Neuron (in vitro differentiated cells): ENCODE results near the gene FBXW8.

Experiments used
- H2AFZ ChIP-seq: one replicate; pipeline ENCODE4 v1.6.1; 2013; ENCODE audit warnings: low read depth, mild to moderate bottlenecking, inconsistent platforms, low read length, moderate library complexity
- H3K27me3 ChIP-seq: one replicate; pipeline ENCODE4 v1.6.1; 2013; ENCODE audit warnings: low read length; ENCODE audit not compliant: insufficient read depth
- H3K36me3 ChIP-seq: one replicate; pipeline ENCODE4 v1.6.1; 2013; ENCODE audit warnings: low read length; ENCODE audit not compliant: insufficient read depth
- H3K4me1 ChIP-seq: one replicate; pipeline ENCODE4 v1.6.1; 2013; ENCODE audit warnings: low read length; ENCODE audit not compliant: insufficient read depth
- H3K4me3 ChIP-seq: 2 replicates; pipeline ENCODE4 v1.5.1; 2013; ENCODE audit warnings: mild to moderate bottlenecking, low read length, moderate library complexity
- H3K9me3 ChIP-seq: one replicate; pipeline ENCODE4 v1.6.1; 2013; ENCODE audit warnings: low read length

FBXW8 gene

DNA sequence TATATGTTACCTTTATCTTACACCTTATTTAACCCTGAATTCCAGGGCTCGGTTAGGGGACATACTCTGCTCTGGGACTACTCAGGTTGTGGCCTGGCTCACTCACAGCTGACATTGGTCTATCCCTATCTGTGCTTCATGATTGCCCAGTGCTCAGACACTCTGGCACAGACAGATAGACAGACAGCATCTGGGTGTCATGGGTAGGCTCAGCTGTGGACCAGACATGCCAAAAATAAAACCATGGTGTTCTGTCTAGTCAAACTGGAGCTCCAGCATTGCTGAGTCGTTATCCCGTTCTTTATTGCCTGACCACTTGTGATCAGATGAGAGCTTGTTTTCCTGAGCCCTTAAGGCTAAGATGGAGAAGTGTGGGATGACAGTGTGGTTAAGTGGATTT, 29.0 kb downstream of the FBXW8 start:
- H3K4me3 ChIP-seq = no peak overlapping the region
- H3K9me3 ChIP-seq = peaks cover 3% of the 10 kb centered on the region
- no peaks in the 10 kb centered on the region for H3K4me1 ChIP-seq
- no peak overlapping the region for H2AFZ ChIP-seq
- peaks cover 18% of the 10 kb centered on the region for H3K36me3 ChIP-seq
- no peaks in the 10 kb centered on the region for H3K27me3 ChIP-seq

DNA sequence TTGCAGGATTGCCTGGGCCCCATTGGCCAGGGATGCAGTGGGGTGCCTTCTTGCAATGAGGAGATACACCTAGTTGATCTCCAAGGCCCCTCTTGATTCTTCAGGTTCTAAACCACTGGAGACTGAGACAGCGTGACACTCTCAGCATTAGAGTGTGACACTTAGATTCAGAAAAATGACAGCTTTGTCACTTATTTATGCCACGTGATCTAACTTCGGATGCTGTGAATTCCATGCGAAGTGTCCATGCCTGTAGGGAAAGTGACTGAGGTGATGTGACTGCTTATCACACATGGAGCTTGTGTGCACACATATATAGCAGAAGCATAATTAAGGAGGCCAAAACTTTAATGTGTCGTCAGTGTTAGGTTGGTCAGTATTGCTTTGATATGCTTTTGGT, 30.4 kb downstream of the FBXW8 start:
- Histone ChIP-seq H3K4me1 (no peaks in the 10 kb centered on the region), H3K9me3 (peaks cover under 1% of the 10 kb centered on the region), H3K36me3 (peaks cover 24% of the 10 kb centered on the region), H3K4me3 (no peak overlapping the region), H3K27me3 (no peaks in the 10 kb centered on the region), H2AFZ (no peak overlapping the region)

DNA sequence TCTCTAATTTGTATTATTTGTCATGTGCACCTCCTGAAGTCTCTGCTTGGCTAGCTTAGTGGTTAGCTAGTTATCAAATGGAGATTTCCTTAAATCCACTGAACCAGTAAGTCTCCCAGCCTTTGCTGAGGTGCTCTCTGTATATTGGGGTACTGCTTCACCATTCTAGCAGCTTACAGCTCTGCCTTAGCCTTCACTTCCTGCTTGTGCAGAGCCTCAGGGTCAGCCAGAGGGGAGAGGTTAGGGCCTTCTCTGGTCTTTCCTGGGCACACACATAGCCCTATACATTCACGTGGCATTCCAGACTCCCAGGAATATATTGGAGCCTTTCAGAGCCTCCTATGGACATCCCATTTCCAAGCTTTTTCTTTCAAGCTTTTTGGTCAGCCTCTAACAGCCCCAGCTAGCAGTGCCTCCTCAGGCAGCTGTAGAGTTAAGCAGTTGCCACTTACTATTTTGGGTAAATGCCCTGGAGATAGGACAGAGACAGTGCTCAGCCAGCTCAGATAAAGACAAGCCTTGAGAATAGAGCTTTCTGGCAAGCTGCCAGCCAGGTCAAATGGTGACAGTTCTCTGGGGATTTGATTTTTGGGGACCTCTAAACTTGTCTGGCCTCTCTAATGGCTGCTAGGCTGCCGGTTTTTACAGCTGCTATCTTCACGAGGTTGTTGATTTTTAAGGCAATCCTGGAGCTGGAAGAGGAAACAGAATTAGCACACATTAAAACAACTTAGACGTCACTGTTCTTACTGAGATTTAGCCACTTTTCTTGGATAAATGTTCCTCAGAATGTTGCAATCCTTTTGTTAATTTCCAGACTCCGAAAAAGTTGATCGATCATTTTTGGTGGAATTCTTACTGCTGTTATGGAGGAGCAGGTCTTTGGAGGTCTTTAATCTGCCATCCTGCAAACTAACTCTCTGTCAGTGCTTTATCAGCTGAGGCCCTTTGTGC, 32.9 kb downstream of the FBXW8 start:
- H3K4me1 ChIP-seq = no peaks in the 10 kb centered on the region
- no peak overlapping the region for H2AFZ ChIP-seq
- no peaks in the 10 kb centered on the region for H3K9me3 ChIP-seq
- H3K4me3 ChIP-seq = no peak overlapping the region
- H3K27me3 ChIP-seq = no peaks in the 10 kb centered on the region
- peaks cover 37% of the 10 kb centered on the region for H3K36me3 ChIP-seq

DNA sequence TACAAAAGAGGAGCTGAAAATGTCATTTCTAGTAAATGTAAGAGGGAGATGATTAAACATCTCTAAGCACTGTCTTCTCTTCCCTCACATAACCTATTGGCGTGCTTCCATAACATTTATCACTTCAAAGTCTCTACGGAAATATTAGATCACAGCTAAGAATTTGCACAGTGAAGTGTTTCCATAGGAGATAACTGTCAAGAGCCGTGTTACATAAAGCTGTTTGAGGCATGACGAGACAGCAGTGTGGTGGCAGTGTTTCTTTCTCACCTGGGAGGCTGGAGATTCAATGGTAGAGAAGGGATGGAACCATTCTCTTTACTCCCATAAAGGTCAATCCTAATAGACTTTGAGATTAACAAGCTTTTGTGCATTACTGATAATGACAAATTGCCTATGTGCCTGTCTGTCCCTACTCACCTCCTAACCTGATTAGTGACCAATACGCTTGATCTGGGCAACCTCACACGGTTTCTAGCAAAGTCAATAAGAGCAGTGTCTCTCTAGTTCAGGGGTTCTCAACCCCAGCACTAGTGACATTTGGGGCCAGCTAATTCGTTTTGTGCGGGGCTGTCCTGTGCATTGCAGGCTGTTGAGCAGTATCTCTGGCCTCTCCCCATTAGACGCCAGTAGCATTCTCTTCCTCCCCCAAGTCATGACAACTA, 35.3 kb downstream of the FBXW8 start:
- Histone ChIP-seq H3K36me3 (peaks cover 48% of the 10 kb centered on the region), H3K9me3 (no peaks in the 10 kb centered on the region), H2AFZ (no peak overlapping the region), H3K4me3 (no peak overlapping the region), H3K4me1 (no peaks in the 10 kb centered on the region), H3K27me3 (no peaks in the 10 kb centered on the region)

DNA sequence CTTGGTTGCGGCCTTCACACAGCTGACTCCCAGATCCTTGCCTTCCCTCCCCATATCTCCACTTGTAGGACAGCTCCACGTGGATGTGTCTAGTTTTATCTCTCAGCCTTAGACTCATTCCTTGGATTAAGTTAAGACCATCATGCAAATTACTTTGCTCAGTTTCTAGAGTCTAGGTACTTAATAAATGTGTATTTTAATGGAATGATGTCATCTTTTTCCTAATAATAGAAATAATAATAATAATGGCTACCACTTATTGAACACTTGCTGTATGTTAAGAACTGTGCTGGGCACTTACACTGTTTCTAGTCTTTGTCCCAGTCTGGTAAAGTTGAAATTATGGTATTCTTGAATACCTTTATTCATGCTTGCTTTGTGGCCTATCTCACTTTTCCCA, 37.5 kb downstream of the FBXW8 start:
- no peaks in the 10 kb centered on the region for H3K27me3 ChIP-seq
- peaks cover 53% of the 10 kb centered on the region for H3K36me3 ChIP-seq
- no peaks in the 10 kb centered on the region for H3K4me1 ChIP-seq
- no peak overlapping the region for H3K4me3 ChIP-seq
- H2AFZ ChIP-seq = no peak overlapping the region
- H3K9me3 ChIP-seq = no peaks in the 10 kb centered on the region

DNA sequence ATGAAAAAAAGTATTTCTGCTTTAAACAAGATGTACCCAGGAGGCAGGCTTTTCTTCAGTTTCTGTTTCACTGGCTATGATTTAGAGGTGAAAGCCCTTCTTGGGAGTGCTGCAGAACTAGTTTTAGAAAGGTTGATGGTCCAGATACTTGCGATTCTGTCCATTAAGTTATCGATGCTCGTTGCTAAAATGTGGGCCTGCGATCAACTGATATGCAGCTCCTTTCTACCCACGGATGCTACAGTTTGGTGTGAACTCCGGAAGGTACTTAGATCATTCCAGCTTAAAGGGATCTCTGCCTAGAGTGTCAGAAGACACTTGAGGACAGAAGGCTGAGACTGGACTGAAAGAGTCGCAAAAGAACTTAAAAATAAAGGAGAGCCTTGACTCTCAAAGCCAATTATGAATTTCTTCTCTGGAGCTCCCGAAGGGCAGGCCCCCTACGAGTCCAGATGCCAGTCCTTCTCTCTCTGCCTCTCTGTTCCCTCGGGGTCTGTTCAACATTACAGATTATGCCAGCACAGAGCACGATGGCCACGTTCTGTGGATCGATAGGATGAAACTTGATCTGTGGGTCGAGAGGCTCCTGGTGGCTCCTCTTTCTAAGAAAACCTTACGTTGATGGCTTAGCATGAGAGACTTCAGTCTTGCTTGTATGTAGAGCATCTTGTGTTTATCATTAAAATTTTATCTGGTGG, 40.0 kb downstream of the FBXW8 start:
- Histone ChIP-seq H3K9me3 (no peaks in the 10 kb centered on the region), H2AFZ (no peak overlapping the region), H3K4me3 (no peak overlapping the region), H3K4me1 (no peaks in the 10 kb centered on the region), H3K36me3 (peaks cover 40% of the 10 kb centered on the region), H3K27me3 (no peaks in the 10 kb centered on the region)

DNA sequence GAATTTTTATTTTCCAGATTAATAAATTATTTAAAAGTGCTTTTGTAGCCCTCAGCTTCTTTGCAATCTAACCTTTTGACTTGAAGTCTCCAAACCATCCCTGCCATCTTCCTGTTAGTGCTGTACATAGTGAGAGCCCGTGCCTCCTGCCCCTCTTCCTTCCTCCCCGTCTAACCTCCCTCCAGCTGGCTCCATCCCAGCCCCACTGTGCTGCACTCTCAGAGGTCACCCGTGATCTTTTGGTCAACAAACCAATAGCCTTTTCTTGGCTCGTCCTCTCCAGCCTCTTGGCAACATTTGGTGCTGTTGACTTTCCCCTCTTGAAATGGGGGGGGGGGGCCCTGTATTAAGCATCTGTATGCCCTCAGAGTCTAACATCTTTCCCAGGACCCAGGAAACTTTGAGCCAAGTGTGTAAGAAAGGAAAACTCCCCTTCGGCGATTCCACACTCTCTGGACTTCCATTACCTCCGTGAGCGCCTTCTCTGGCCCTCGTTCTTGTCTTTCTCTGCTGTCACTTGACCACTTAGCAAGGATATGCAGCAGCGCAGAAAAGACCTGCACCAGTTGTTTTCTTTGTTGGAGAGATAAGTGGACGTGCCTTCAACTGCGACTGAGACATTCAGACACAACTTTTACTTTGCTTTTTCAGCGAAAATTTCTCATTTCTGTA, 44.1 kb downstream of the FBXW8 start:
- no peak overlapping the region for H3K4me3 ChIP-seq
- H3K27me3 ChIP-seq = no peaks in the 10 kb centered on the region
- no peak overlapping the region for H2AFZ ChIP-seq
- H3K36me3 ChIP-seq = peaks cover 28% of the 10 kb centered on the region
- H3K4me1 ChIP-seq = no peaks in the 10 kb centered on the region
- no peaks in the 10 kb centered on the region for H3K9me3 ChIP-seq

DNA sequence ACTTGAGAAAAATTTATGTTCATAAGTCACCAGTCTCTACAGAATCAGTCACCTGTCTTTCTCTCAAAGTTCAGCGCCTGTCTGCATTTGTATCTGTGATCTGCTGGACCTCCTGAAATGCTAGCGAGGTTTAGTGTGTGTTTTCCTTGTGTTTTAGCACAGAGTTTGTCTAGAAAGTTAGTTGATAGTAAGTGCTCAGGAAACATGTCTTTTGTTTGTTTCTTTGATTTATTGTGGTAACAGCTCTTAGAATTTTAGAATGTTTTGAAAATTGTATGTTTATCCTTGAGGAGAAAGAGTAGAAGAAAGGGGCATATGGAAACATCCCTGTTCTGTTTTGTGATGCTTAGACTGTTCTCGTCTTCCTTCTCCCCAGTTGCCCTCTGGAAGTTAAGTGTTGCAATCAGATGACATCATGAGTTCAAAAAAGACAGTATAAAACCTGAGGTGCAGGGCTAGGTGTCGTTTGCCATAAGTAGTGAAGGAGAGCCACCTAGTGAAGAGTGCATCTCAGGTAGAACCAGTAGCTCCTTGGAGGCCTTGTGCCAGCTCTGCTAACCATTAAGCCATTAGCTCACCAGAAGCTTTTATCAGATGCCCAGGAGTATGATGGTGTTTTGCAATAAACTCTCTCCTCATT, 44.8 kb downstream of the FBXW8 start:
- Histone ChIP-seq H3K4me1 (no peaks in the 10 kb centered on the region), H2AFZ (no peak overlapping the region), H3K4me3 (no peak overlapping the region), H3K36me3 (peaks cover 26% of the 10 kb centered on the region), H3K9me3 (no peaks in the 10 kb centered on the region), H3K27me3 (no peaks in the 10 kb centered on the region)

DNA sequence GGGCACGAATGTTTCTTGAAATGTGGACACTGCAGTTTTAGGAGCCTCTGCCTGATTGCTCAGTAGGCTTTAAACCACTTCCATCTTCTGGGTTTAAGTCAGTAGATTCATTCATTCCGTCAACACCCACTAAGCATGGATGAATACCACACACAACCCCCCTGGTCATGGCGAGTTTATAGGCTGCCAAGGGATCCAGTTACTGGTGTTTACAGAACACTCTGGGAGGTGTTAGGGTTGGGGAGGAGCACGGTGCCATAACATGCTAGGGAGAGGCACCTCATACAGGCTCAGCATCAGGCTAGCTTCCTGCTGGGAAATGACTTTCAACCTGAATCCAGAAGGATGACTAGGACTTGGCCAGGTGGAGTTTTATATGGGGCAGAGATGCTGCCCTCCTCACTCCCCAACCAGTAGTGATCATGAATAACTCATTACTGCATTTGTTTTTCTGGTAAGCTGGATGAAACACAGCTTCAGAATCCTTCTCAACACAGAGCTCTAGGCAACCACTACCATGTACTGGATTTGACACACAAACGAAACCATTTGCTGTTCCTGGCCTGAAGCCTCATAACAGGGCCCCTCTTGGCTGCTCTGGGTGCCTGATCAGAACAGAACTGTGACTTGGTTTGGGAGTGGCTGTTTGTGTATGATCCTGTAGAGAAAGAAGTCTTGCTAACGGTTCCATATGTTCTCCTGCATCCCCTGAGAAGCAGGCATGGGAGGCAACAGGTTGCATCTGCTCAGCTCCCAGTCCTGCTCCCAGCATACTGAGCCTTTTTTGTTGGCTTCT, 47.9 kb downstream of the FBXW8 start:
- H3K9me3 ChIP-seq = no peaks in the 10 kb centered on the region
- no peaks in the 10 kb centered on the region for H3K4me1 ChIP-seq
- no peak overlapping the region for H3K4me3 ChIP-seq
- no peak overlapping the region for H2AFZ ChIP-seq
- H3K27me3 ChIP-seq = no peaks in the 10 kb centered on the region
- H3K36me3 ChIP-seq = peaks cover 14% of the 10 kb centered on the region

DNA sequence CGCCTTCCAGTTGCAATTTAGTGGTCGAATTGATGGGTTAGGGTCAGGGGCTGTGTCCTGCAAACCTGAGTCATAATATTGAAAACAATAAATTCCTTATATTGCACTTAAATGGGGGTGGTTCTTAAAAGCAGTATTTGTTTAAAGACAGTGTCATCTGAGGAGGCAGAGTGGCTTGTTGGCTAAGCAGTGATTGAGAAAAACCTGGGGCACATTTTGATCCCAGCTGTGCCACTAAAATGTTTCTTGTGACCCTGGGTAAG, 48.4 kb downstream of the FBXW8 start:
- no peak overlapping the region for H2AFZ ChIP-seq
- peaks cover 14% of the 10 kb centered on the region for H3K36me3 ChIP-seq
- H3K27me3 ChIP-seq = no peaks in the 10 kb centered on the region
- no peak overlapping the region for H3K4me3 ChIP-seq
- H3K9me3 ChIP-seq = no peaks in the 10 kb centered on the region
- H3K4me1 ChIP-seq = no peaks in the 10 kb centered on the region

DNA sequence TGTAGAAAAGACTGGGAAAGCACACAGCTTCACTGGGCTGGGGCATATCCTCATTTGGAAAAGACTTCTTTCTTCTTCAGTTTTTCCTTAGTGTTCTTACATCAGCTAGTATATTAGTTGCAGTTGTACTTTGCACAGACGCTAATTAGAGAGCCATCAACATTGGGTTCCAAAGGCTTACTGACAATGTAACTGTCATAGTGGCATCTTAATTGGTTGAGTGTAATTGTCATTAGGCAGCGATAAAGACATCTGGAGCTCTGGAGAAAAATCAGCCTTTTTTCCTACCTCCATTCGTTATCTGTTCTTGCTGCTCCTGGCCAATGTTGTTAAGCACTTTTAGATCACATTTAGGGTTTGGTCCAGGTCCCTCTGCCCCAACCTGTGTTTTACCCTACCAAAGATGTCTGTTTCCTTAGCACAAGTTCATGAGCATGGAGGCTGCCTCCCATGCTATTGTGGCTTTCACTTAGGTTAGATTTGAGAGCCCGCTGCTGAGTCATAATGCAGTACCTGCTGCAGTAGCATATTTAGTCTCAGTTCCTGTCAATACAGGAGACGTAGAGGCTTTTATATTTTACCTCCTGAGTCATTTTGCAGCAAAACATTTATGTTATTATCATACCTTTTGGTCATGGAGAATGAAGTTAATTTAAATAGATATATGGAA, 49.2 kb downstream of the FBXW8 start:
- Histone ChIP-seq H2AFZ (no peak overlapping the region), H3K27me3 (no peaks in the 10 kb centered on the region), H3K9me3 (no peaks in the 10 kb centered on the region), H3K4me3 (no peak overlapping the region), H3K36me3 (peaks cover 19% of the 10 kb centered on the region), H3K4me1 (no peaks in the 10 kb centered on the region)

DNA sequence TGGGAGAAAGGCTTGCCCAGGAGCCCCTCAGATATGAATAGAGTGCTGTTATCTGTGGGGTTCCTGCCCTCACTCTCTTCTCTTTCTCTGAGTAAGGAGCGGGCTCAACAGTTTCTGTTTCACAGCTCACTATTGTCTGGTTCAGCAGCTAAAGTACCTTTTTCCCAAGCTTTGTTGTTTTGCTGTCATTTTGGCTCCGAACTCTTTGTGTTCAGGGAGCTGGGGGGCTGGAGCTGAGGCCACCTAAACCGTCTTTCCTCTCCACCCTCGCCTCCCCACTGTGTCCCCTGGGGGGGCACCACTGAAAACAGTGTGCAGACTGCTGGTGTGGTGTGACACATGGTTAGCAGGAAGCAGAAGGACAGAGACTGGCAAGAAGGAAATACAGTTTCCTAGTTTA, 51.4 kb downstream of the FBXW8 start:
- no peaks in the 10 kb centered on the region for H3K27me3 ChIP-seq
- H3K36me3 ChIP-seq = peaks cover 29% of the 10 kb centered on the region
- H3K4me1 ChIP-seq = no peaks in the 10 kb centered on the region
- H3K4me3 ChIP-seq = no peak overlapping the region
- H2AFZ ChIP-seq = no peak overlapping the region
- no peaks in the 10 kb centered on the region for H3K9me3 ChIP-seq
